Thoracic aorta (tissue), 2 donors: ENCODE results near the gene SYNGR1. TPM values are rescaled to one million over a fixed set of nuclear protein-coding genes. Genes with fewer than 3 reads are reported as not detected.
"Not testable (repeated sequence)": the region's sequence is repeated elsewhere in the genome, so short reads cannot be mapped to it uniquely, and the experiment has no call there.

Experiments used
- ATAC-seq: fragments of 150-250 bp; one replicate; pipeline ENCODE4 v1.8.0; 2017; ENCODE audit warnings: low read depth; ENCODE audit not compliant: insufficient number of reproducible peaks, low FRiP score
- DNase-seq: peaks from one replicate; pipeline ENCODE4 v3.0.0-alpha.2; 2020; ENCODE audit warnings: low spot score
- H3K27ac ChIP-seq, 2 donors: fragments of 200-600 bp; sonication (generic); 1 replicate in 1 of 2; 2 replicates in 1 of 2; pipeline ENCODE4 v1.5.1; 2016; ENCODE audit warnings: mild to moderate bottlenecking in 2 of 2, moderate library complexity in 2 of 2
- H3K27me3 ChIP-seq: fragments of 200-600 bp; sonication (generic); replicated peaks from 2 replicates; pipeline ENCODE4 v1.6.0; 2016; ENCODE audit warnings: mild to moderate bottlenecking; ENCODE audit not compliant: insufficient read depth
- H3K36me3 ChIP-seq: fragments of 200-600 bp; sonication (generic); one replicate; pipeline ENCODE4 v1.5.1; 2016
- H3K4me1 ChIP-seq, 2 donors: fragments of 200-600 bp; sonication (generic); 1 replicate in 1 of 2; 2 replicates in 1 of 2; pipeline versions ENCODE4 v1.5.1 to v1.6.0; 2016; ENCODE audit warnings: low read depth in 2 of 2, mild to moderate bottlenecking in 1 of 2; ENCODE audit not compliant: control insufficient read depth in 1 of 2
- H3K4me3 ChIP-seq: fragments of 200-600 bp; sonication (generic); 2 replicates; pipeline ENCODE4 v1.5.1; 2016; ENCODE audit warnings: mild to moderate bottlenecking
- H3K9me3 ChIP-seq: fragments of 200-600 bp; sonication (generic); 2 replicates; pipeline ENCODE4 v1.5.1; 2016
- total RNA-seq, 2 donors: library from RNA; depleted of rRNA; stranded (reverse); fragments of >200 nt; gene quantifications; one replicate each; pipeline versions ENCODE4 v1.1.0 to v1.2.3, GENCODE V29; 2016
- TF ChIP-seq, protein P1 (sequence below): fragments of 200-600 bp; sonication (generic); IDR thresholded peaks from one replicate; pipeline ENCODE4 v1.5.1; 2019; ENCODE audit warnings: antibody characterized with exemption

Gene SYNGR1
- total RNA-seq, 2 donors from 2014 or later = 9.1 to 12.9 TPM

DNA sequence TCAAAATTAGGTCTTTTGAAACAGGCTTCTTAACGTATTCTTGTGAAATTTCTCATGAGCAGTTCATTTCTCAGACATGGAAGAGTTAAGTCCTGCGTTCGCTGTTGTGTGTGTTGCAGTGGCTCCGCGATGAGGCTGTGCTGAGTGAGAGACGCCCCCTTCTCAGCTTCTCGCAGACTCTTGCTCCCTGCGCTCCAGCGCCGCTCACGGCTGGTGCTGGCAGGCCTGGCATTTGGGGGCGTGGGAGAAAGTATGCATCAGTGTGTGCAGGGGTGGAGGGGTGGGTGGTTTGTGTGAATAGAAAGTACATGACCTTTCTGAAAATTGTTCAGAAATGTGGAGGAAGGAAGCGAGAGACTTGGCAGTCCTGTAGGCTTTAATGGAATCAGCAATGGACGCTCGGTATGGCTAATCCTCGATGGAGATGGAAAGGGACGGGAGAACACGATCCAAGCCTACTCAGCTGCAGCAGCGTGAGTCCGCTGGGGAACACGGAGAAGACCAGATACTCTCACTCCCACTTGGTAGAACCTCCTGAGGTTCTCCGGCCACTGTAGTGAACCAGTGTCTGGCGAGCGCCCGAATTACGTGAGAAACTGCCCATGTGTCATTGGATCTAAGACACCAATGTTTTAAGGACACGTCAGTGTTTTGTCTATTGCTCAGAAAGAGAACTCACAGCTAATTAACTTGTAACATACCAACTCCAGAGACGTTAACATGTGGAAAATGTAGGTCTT lies 55.7 kb downstream of the SYNGR1 start:
- peak; percentile 59 for ATAC-seq
- Histone ChIP-seq H3K9me3 (no peaks in the 10 kb centered on the region), H3K27me3 (no peaks in the 10 kb centered on the region), H3K36me3 (no peaks in the 10 kb centered on the region), H3K4me1 (peaks cover 5 to 39% of the 10 kb centered on the region in 2 donors), H3K4me3 (peak overlapping the region; percentile 55), H3K27ac (peak overlapping the region; percentile 17 to 41)
- peak; percentile 30 for DNase-seq
- TF ChIP-seq, protein P1, sequence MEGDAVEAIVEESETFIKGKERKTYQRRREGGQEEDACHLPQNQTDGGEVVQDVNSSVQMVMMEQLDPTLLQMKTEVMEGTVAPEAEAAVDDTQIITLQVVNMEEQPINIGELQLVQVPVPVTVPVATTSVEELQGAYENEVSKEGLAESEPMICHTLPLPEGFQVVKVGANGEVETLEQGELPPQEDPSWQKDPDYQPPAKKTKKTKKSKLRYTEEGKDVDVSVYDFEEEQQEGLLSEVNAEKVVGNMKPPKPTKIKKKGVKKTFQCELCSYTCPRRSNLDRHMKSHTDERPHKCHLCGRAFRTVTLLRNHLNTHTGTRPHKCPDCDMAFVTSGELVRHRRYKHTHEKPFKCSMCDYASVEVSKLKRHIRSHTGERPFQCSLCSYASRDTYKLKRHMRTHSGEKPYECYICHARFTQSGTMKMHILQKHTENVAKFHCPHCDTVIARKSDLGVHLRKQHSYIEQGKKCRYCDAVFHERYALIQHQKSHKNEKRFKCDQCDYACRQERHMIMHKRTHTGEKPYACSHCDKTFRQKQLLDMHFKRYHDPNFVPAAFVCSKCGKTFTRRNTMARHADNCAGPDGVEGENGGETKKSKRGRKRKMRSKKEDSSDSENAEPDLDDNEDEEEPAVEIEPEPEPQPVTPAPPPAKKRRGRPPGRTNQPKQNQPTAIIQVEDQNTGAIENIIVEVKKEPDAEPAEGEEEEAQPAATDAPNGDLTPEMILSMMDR = peak; percentile 16

DNA sequence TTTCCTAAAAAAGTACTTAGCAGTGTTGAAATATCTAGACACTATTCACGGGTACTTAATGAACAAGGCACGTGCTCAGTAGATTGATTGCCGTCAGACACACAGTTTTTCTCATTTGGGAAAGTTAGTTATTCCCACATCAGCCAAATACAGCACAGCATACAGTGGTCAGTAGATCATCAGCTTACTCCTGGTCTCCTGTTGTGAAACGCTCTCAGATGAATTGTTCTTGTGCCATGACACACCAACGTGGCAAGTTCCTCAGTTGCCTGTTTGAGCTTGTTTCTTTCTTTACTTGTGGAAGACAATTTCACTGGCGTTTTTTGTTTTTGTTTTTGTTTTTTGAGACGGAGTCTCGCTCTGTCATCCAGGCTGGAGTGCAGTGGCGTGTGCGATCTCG lies 58.4 kb downstream of the SYNGR1 start:
- Histone ChIP-seq H3K4me3 (no peak overlapping the region), H3K36me3 (no peaks in the 10 kb centered on the region), H3K4me1 (peaks cover 3 to 23% of the 10 kb centered on the region in 2 donors), H3K27ac (no peak overlapping the region), H3K9me3 (no peaks in the 10 kb centered on the region), H3K27me3 (no peaks in the 10 kb centered on the region)
- no peak for DNase-seq
- TF ChIP-seq, protein P1 = no peak
- ATAC-seq = no peak

DNA sequence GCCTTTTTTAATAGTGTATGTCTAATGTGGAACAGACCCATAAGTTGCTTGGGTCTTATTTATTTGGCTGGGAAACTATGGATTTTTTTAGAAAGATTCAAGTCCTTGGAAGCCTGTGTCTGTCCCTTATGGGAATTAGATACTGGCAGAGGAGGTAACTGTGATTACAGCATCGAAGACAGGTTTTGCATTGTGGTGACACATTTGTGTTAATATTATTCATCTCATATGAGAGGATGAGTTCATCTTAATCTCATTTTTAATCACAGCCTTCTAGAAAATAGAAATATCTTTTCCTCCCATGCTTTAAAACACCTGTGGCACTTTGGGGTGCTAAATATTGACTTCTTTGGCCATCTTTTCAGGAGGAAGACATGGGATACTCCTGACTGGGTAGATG lies 59.0 kb downstream of the SYNGR1 start:
- Histone ChIP-seq H3K9me3 (no peaks in the 10 kb centered on the region), H3K27ac (no peak overlapping the region), H3K27me3 (no peaks in the 10 kb centered on the region), H3K4me3 (no peak overlapping the region), H3K36me3 (no peaks in the 10 kb centered on the region), H3K4me1 (peaks cover 3 to 22% of the 10 kb centered on the region in 2 donors)
- TF ChIP-seq, protein P1 = no peak
- ATAC-seq (no peak), DNase-seq (no peak)

DNA sequence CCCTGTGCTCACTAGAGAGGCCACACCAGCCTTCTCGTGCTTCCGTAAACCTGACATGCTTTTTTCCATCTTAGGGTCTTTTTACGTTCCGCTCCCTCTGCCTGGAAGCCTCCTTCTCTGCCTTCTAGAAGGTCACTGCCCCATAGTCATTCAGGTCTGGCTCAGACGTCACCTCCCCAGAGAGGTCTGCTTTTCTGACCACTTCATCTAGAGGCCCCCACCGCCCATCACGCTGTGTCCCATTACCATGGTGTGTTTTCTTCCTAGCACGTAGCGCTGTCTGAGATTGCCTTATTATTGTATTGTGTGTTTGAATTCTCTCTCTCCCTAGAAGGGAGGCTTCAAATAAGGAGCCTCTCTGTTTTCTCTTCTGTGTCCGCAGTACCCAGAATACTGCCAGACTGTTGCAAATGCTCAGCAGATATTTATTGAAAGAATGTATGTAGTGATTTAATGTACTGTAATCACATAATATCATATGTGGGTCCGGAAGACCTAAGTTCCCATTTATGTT lies 59.8 kb downstream of the SYNGR1 start:
- Histone ChIP-seq H3K4me1 (peaks cover 3 to 15% of the 10 kb centered on the region in 2 donors), H3K36me3 (no peaks in the 10 kb centered on the region), H3K9me3 (no peaks in the 10 kb centered on the region), H3K27me3 (no peaks in the 10 kb centered on the region), H3K27ac (no peak overlapping the region), H3K4me3 (no peak overlapping the region)
- TF ChIP-seq, protein P1 = no peak
- no peak for DNase-seq
- ATAC-seq = no peak

DNA sequence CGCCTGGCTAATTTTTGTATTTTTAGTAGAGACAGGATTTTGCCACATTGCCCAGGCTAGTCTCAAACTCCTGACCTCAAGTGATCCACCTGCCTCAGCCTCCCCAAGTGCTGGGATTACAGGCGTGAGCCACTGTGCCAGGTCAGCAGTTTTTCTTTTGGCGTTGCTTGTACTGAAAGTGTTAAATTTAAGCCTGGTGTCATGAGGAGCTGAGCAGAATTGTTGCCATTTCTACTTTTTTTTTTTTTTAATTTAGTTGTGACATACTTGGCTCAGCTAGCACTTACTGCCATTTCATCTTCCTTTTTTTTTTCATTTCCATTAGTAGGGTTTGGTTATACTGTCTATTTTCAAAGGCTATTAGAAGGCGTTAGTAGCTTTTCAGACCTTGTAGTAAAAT lies 60.5 kb downstream of the SYNGR1 start:
- Histone ChIP-seq H3K9me3 (no peaks in the 10 kb centered on the region), H3K27me3 (no peaks in the 10 kb centered on the region), H3K4me1 (peaks cover 0 to 8% of the 10 kb centered on the region in 2 donors), H3K27ac (no peak overlapping the region), H3K36me3 (peaks cover 4% of the 10 kb centered on the region), H3K4me3 (no peak overlapping the region)
- DNase-seq (no peak), ATAC-seq (no peak)
- TF ChIP-seq, protein P1 = no peak

DNA sequence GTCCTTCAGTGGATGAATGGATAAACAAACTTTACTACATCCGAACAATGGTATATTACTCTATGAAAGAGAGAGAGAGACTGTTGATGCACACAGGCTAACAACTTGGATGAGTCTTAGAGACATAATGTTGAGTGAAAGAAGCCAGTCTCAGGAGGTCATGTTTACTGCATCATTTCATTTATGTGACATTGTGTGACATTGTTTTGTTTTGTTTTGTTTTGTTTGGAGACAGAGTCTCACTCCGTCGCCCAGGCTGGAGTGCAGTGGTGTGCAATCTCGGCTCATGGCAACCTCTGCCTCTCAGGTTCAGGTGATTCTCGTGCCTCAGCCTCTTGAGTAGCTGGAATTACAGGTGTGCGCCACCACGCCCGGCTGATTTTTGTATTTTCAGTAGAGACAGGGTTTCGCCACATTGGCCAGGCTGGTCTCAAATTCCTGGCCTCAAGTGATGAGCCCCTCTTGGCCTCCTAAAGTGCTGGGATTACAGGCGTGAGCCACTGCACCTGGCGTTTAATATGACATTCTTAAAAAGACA lies 62.1 kb downstream of the SYNGR1 start:
- H3K4me1 ChIP-seq, H3K27me3 ChIP-seq, DNase-seq, H3K4me3 ChIP-seq, H3K27ac ChIP-seq, H3K9me3 ChIP-seq, ATAC-seq: not testable (repeated sequence)
- peaks cover 20% of the 10 kb centered on the region for H3K36me3 ChIP-seq

DNA sequence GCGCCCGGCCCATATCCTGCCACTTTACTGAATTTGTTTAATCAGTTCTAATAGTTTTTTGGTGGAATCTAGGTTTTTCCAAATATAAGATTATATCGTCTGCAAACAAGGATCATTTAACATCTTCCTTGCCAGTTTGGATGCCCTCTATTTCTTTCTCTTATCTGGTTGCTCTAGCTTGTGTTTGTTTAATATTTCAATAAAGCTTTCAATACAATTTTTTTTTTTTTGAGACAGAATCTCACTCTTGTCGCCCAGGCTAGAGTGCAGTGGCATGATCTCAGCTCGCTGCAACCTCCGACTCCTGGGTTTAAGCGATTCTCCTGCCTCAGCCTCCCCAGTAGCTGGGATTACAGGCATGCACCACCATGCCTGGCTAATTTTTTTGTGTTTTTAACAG lies 63.4 kb downstream of the SYNGR1 start:
- DNase-seq, H3K27me3 ChIP-seq, H3K9me3 ChIP-seq, H3K4me1 ChIP-seq, H3K4me3 ChIP-seq, ATAC-seq, H3K27ac ChIP-seq: not testable (repeated sequence)
- H3K36me3 ChIP-seq = peaks cover 33% of the 10 kb centered on the region
